ENCODE results near the gene MAN1B1. TPM values are rescaled to one million over a fixed set of nuclear protein-coding genes. Genes with fewer than 3 reads are reported as not detected.
"Not testable (repeated sequence)": the region's sequence is repeated elsewhere in the genome, so short reads cannot be mapped to it uniquely, and the experiment has no call there.

Gene MAN1B1
- total RNA-seq, 1 donor from 2014 or later = 31.8 TPM

DNA sequence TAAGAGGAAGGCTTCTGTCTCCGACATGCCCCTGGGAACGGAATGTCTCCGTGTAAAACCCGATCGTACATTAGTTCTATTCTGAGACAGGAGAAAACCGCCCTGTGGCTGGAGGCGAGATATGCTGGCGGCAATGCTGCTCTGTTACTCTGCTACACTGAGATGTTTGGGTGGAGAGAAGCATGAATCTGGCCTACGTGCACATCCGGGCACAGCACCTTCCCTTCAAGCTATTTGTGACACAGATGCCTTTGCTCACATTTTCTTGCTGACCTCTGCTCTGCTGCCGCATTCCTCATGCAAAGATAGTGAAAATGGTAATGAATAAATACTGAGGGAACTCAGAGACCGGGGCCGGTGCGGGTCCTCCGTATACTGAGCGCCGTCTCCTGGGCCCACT, 29.9 kb downstream of the MAN1B1 start:
- H3K36me3 ChIP-seq (ENCODE audit: control insufficient read depth in 3 of 3, insufficient read depth in 3 of 3, low read length in 3 of 3) = peaks cover 0 to 6% (median 6%) of the 10 kb centered on the region in 3 donors
- H3K4me1 ChIP-seq (ENCODE audit: control insufficient read depth in 3 of 3, insufficient read depth in 3 of 3, low read length in 3 of 3) = peaks cover 5 to 10% (median 6%) of the 10 kb centered on the region in 3 donors
- no peaks in the 10 kb centered on the region for H3K9me3 ChIP-seq (ENCODE audit: control insufficient read depth in 3 of 3, low read length in 3 of 3)
- no peaks in the 10 kb centered on the region for H3K27me3 ChIP-seq (ENCODE audit: control insufficient read depth in 3 of 3, insufficient read depth in 3 of 3, low read length in 3 of 3)
- H3K9ac ChIP-seq (ENCODE audit: low read depth in 1 of 3, low read length in 3 of 3) = no peak overlapping the region
- no peak overlapping the region for H3K27ac ChIP-seq (ENCODE audit: low read depth, low read length)
- H3K4me3 ChIP-seq (ENCODE audit: low read length in 3 of 3) = no peak overlapping the region

GRCh38 chr9:137117269-137117731, 30.5 kb downstream of the MAN1B1 start:
- Histone ChIP-seq H3K4me1 (ENCODE audit: control insufficient read depth in 3 of 3, insufficient read depth in 3 of 3, low read length in 3 of 3) (peaks cover 5 to 10% (median 6%) of the 10 kb centered on the region in 3 donors), H3K9ac (ENCODE audit: low read depth in 1 of 3, low read length in 3 of 3) (no peak overlapping the region), H3K27ac (ENCODE audit: low read depth, low read length) (no peak overlapping the region), H3K36me3 (ENCODE audit: control insufficient read depth in 3 of 3, insufficient read depth in 3 of 3, low read length in 3 of 3) (peaks cover 0 to 6% (median 6%) of the 10 kb centered on the region in 3 donors), H3K4me3 (ENCODE audit: low read length in 3 of 3) (no peak overlapping the region), H3K27me3 (ENCODE audit: control insufficient read depth in 3 of 3, insufficient read depth in 3 of 3, low read length in 3 of 3) (no peaks in the 10 kb centered on the region), H3K9me3 (ENCODE audit: control insufficient read depth in 3 of 3, low read length in 3 of 3) (no peaks in the 10 kb centered on the region)

GRCh38 chr9:137118092-137118603, 31.4 kb downstream of the MAN1B1 start:
- H3K9me3 ChIP-seq (ENCODE audit: control insufficient read depth in 3 of 3, low read length in 3 of 3); H3K27me3 ChIP-seq (ENCODE audit: control insufficient read depth in 3 of 3, insufficient read depth in 3 of 3, low read length in 3 of 3); H3K36me3 ChIP-seq (ENCODE audit: control insufficient read depth in 3 of 3, insufficient read depth in 3 of 3, low read length in 3 of 3); H3K9ac ChIP-seq (ENCODE audit: low read depth in 1 of 3, low read length in 3 of 3); H3K4me1 ChIP-seq (ENCODE audit: control insufficient read depth in 3 of 3, insufficient read depth in 3 of 3, low read length in 3 of 3); H3K4me3 ChIP-seq (ENCODE audit: low read length in 3 of 3); H3K27ac ChIP-seq (ENCODE audit: low read depth, low read length): not testable (repeated sequence)

GRCh38 chr9:137121927-137122795, 35.4 kb downstream of the MAN1B1 start:
- H3K27me3 ChIP-seq (ENCODE audit: control insufficient read depth in 3 of 3, insufficient read depth in 3 of 3, low read length in 3 of 3); H3K4me1 ChIP-seq (ENCODE audit: control insufficient read depth in 3 of 3, insufficient read depth in 3 of 3, low read length in 3 of 3); H3K9ac ChIP-seq (ENCODE audit: low read depth in 1 of 3, low read length in 3 of 3); H3K4me3 ChIP-seq (ENCODE audit: low read length in 3 of 3); H3K36me3 ChIP-seq (ENCODE audit: control insufficient read depth in 3 of 3, insufficient read depth in 3 of 3, low read length in 3 of 3); H3K27ac ChIP-seq (ENCODE audit: low read depth, low read length); H3K9me3 ChIP-seq (ENCODE audit: control insufficient read depth in 3 of 3, low read length in 3 of 3): not testable (repeated sequence)

DNA sequence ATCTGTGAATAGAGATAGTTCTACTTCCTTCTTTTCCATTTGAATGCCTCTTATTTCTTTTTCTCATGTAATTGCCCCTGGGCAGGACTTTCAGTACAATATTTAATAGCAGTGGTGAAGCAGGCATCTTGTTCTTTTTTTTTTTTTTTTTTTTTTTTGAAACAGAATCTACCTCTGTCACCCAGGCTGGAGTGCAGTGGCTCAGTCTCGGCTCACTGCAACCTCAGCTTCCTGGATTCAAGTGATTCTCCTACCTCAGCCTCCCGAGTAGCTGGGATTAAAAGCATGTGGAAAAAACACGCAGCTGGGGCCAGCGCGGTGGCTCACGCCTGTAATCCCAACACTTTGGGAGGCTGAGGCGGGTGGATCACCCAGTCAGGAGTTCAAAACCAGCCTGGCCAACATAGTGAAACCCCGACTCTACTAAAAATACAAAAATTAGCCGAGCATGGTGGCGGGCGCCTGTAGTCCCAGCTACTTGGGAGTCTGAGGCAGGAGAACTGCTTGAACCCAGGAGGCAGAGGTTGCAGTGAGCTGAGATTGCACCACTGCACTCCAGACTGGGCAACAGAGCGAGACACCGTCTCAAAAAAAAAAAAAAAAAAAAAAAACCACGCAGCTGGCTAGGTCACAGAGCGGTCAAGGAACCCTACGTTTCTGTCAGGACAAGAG, 36.1 kb downstream of the MAN1B1 start:
- H3K9me3 ChIP-seq (ENCODE audit: control insufficient read depth in 3 of 3, low read length in 3 of 3); H3K9ac ChIP-seq (ENCODE audit: low read depth in 1 of 3, low read length in 3 of 3); H3K4me1 ChIP-seq (ENCODE audit: control insufficient read depth in 3 of 3, insufficient read depth in 3 of 3, low read length in 3 of 3); H3K4me3 ChIP-seq (ENCODE audit: low read length in 3 of 3); H3K36me3 ChIP-seq (ENCODE audit: control insufficient read depth in 3 of 3, insufficient read depth in 3 of 3, low read length in 3 of 3); H3K27ac ChIP-seq (ENCODE audit: low read depth, low read length); H3K27me3 ChIP-seq (ENCODE audit: control insufficient read depth in 3 of 3, insufficient read depth in 3 of 3, low read length in 3 of 3): not testable (repeated sequence)

GRCh38 chr9:137123468-137123837, 36.7 kb downstream of the MAN1B1 start:
- H3K27ac ChIP-seq (ENCODE audit: low read depth, low read length) = no peak overlapping the region
- H3K4me1 ChIP-seq (ENCODE audit: control insufficient read depth in 3 of 3, insufficient read depth in 3 of 3, low read length in 3 of 3) = peaks cover 6 to 15% (median 9%) of the 10 kb centered on the region in 3 donors
- H3K9me3 ChIP-seq (ENCODE audit: control insufficient read depth in 3 of 3, low read length in 3 of 3) = no peaks in the 10 kb centered on the region
- no peak overlapping the region for H3K9ac ChIP-seq (ENCODE audit: low read depth in 1 of 3, low read length in 3 of 3)
- H3K36me3 ChIP-seq (ENCODE audit: control insufficient read depth in 3 of 3, insufficient read depth in 3 of 3, low read length in 3 of 3) = no peaks in the 10 kb centered on the region
- H3K4me3 ChIP-seq (ENCODE audit: low read length in 3 of 3) = no peak overlapping the region
- no peaks in the 10 kb centered on the region for H3K27me3 ChIP-seq (ENCODE audit: control insufficient read depth in 3 of 3, insufficient read depth in 3 of 3, low read length in 3 of 3)

DNA sequence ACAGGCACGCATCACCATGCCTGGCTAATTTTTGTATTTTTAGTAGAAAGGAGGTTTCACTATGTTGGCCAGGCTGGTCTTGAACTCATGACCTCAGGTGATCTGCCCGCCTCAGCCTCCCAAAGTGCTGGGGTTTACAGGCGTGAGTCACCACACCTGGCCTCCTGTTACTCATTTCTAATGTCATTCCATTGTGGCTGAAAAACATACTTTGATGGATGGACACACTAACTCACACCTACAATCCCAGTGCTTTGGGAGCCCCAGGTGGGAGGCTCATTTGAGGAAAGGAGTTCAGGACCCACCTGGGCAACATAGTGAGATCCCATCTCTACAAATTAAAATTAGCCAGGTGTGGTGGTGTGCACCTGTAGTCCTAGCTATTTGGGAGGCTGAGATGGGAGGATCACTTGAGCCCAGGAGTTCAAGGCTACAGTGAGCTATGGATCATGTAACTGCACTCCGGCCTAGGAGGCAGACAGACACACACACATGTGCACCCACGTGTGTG, 37.2 kb downstream of the MAN1B1 start:
- not testable (repeated sequence) for H3K36me3 ChIP-seq (ENCODE audit: control insufficient read depth in 3 of 3, insufficient read depth in 3 of 3, low read length in 3 of 3); H3K27me3 ChIP-seq (ENCODE audit: control insufficient read depth in 3 of 3, insufficient read depth in 3 of 3, low read length in 3 of 3); H3K27ac ChIP-seq (ENCODE audit: low read depth, low read length); H3K9ac ChIP-seq (ENCODE audit: low read depth in 1 of 3, low read length in 3 of 3); H3K9me3 ChIP-seq (ENCODE audit: control insufficient read depth in 3 of 3, low read length in 3 of 3); H3K4me3 ChIP-seq (ENCODE audit: low read length in 3 of 3)
- peaks cover 12 to 19% (median 14%) of the 10 kb centered on the region in 3 donors for H3K4me1 ChIP-seq (ENCODE audit: control insufficient read depth in 3 of 3, insufficient read depth in 3 of 3, low read length in 3 of 3)

- peaks cover 12 to 29% (median 15%) of the 10 kb centered on the region in 3 donors for H3K4me1 ChIP-seq (ENCODE audit: control insufficient read depth in 3 of 3, insufficient read depth in 3 of 3, low read length in 3 of 3)
- peaks cover 2 to 9% (median 5%) of the 10 kb centered on the region in 3 donors for H3K27me3 ChIP-seq (ENCODE audit: control insufficient read depth in 3 of 3, insufficient read depth in 3 of 3, low read length in 3 of 3)
- H3K27ac ChIP-seq (ENCODE audit: low read depth, low read length) = no peak overlapping the region
- H3K9ac ChIP-seq (ENCODE audit: low read depth in 1 of 3, low read length in 3 of 3) = no peak overlapping the region
- no peak overlapping the region for H3K4me3 ChIP-seq (ENCODE audit: low read length in 3 of 3)
- H3K9me3 ChIP-seq (ENCODE audit: control insufficient read depth in 3 of 3, low read length in 3 of 3) = no peaks in the 10 kb centered on the region
- H3K36me3 ChIP-seq (ENCODE audit: control insufficient read depth in 3 of 3, insufficient read depth in 3 of 3, low read length in 3 of 3) = no peaks in the 10 kb centered on the region
Observed at GRCh38 chr9:137126786-137127185, 40.0 kb downstream of the MAN1B1 start.

DNA sequence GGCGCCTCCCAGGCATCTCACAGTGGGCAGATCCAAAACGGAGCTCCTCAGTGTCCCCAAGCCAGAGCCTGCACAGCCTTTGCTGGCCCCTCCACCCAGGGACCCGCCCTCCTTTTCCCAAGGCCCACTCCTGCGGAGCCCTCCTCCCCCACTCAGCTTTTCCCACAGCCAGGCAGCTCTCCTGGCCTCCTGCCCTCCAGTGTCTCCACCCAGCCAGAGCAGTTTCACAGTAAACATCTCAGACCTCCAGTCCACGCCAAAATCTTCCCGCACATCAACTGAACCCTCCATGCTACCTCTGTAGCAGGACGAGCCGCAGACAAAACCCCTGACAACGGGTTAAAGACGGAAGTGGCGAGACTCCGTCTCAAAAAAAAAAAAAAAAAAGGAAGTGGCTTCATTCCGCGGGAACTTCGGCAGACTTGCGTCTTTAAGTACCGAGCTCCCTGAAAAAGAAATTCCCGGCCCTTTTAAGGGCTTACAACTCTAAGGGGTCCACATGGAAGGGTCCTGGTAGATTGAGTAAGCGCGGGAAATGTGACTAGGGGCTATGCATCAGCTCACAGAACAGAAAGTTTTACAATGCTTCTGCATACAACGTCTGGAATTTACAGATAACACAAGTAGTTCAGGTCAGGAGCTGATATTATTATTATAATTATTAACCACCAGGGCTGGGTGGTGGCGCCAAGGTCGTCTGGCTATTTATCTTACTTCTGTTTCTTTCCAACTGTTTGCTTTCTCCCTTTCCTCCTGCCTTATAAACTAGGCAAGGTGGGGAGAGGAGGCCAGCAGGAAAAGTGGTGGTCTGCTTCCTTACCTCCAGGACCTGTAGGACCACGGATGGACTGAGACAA, 40.7 kb downstream of the MAN1B1 start:
- Histone ChIP-seq H3K4me1 (ENCODE audit: control insufficient read depth in 3 of 3, insufficient read depth in 3 of 3, low read length in 3 of 3) (peaks cover 12 to 29% (median 15%) of the 10 kb centered on the region in 3 donors), H3K36me3 (ENCODE audit: control insufficient read depth in 3 of 3, insufficient read depth in 3 of 3, low read length in 3 of 3) (no peaks in the 10 kb centered on the region), H3K9me3 (ENCODE audit: control insufficient read depth in 3 of 3, low read length in 3 of 3) (no peaks in the 10 kb centered on the region), H3K27ac (ENCODE audit: low read depth, low read length) (no peak overlapping the region), H3K27me3 (ENCODE audit: control insufficient read depth in 3 of 3, insufficient read depth in 3 of 3, low read length in 3 of 3) (peaks cover 2 to 9% (median 5%) of the 10 kb centered on the region in 3 donors), H3K4me3 (ENCODE audit: low read length in 3 of 3) (peak overlapping the region in 2 of 3 donors; percentile 21 to 38), H3K9ac (ENCODE audit: low read depth in 1 of 3, low read length in 3 of 3) (peak overlapping the region in 1 of 3 donors; percentile 33)
